Endothelial cell of umbilical vein (primary cell): ENCODE measurements around the gene EPHX1. TPM values are rescaled to one million over a fixed set of nuclear protein-coding genes. Genes with fewer than 3 reads are reported as not detected.

ENCODE experiments used
- BruUV-seq: library from RNA; stranded (reverse); fragments of 400-500 nt; replicated peaks from 2 replicates; lab custom pipeline; 2021; lab: Mats Ljungman, UMichigan
- CTCF ChIA-PET: fragments of 300-600, 350-600 bp; sonication (Branson Sonifier 250); formaldehyde crosslinking; loops from one replicate; lab custom pipeline; 2021; ENCODE audit warnings: antibody characterized with exemption, inconsistent platforms; lab: Charles Lee
- POLR2A ChIA-PET: fragments of 300-600, 350-600 bp; sonication (Branson Sonifier 250); formaldehyde crosslinking; loops from one replicate; lab custom pipeline; 2021; ENCODE audit warnings: antibody characterized with exemption, inconsistent platforms; lab: Charles Lee
- DNase-seq: peaks from one replicate; pipeline ENCODE4 v3.0.0-alpha.2; 2011; ENCODE audit warnings: low read depth, low spot score
- FAIRE-seq: peaks from 2 replicates; lab custom pipeline; 2011; peaks lifted over from hg19 to GRCh38; lab: Jason Lieb, UNC
- H2AFZ ChIP-seq: 2 replicates; pipeline ENCODE4 v1.6.0; 2012; ENCODE audit warnings: low read depth, low read length, control low read depth, inconsistent platforms
- H3K27ac ChIP-seq: 2 replicates; pipeline ENCODE4 v1.5.1; 2011; ENCODE audit warnings: low read depth, mild to moderate bottlenecking, control low read depth, low read length, moderate library complexity; ENCODE audit not compliant: insufficient read depth
- H3K27me3 ChIP-seq, 2 experiments: 2 replicates each; pipeline versions ENCODE4 v1.6.0 to v1.6.1; 2011; ENCODE audit warnings: low read length in 2 of 2, mixed read lengths in 1 of 2; ENCODE audit not compliant: control insufficient read depth in 2 of 2, insufficient read depth in 2 of 2
- H3K36me3 ChIP-seq, 2 experiments: 2 replicates in 1 of 2; 3 replicates in 1 of 2; pipeline ENCODE4 v1.5.1; 2011; ENCODE audit warnings: low read length in 2 of 2, mild to moderate bottlenecking in 1 of 2, moderate library complexity in 1 of 2; ENCODE audit not compliant: control insufficient read depth in 2 of 2, insufficient read depth in 2 of 2; ENCODE audit errors: extremely low read depth in 1 of 2
- H3K4me1 ChIP-seq: 3 replicates; pipeline ENCODE4 v1.5.1; 2011; ENCODE audit warnings: mild to moderate bottlenecking, low read length; ENCODE audit not compliant: control insufficient read depth, insufficient read depth; ENCODE audit errors: extremely low read depth
- H3K4me2 ChIP-seq: 2 replicates; pipeline ENCODE4 v1.6.1; 2011; ENCODE audit warnings: low read length, control low read depth, mixed read lengths; ENCODE audit not compliant: insufficient read depth
- H3K4me3 ChIP-seq, 3 experiments: fragments of 200-600 bp in 1 of 3; sonication (generic), shearing (Covaris generic) in 1 of 3; replicated peaks in 1 of 3; 2 replicates each; pipeline ENCODE4 v1.5.1; 2011 to 2016; ENCODE audit warnings: control low read depth in 3 of 3, low read length in 3 of 3, mild to moderate bottlenecking in 2 of 3, inconsistent platforms in 1 of 3, low read depth in 1 of 3, moderate library complexity in 1 of 3; ENCODE audit not compliant: insufficient read depth in 1 of 3
- H3K79me2 ChIP-seq: 2 replicates; pipeline ENCODE4 v1.6.0; 2012; ENCODE audit warnings: low read length, inconsistent platforms; ENCODE audit not compliant: control insufficient read depth, insufficient read depth
- H3K9ac ChIP-seq: replicated peaks from 2 replicates; pipeline ENCODE3; 2011; ENCODE audit warnings: low read length, control low read depth; ENCODE audit not compliant: insufficient read depth; ENCODE audit errors: extremely low read depth
- H3K9me1 ChIP-seq: replicated peaks from 3 replicates; pipeline ENCODE4 v1.6.0; 2011; ENCODE audit warnings: mild to moderate bottlenecking, low read length; ENCODE audit not compliant: control insufficient read depth, insufficient read depth; ENCODE audit errors: extremely low read depth
- H3K9me3 ChIP-seq: replicated peaks from 2 replicates; pipeline ENCODE4 v1.5.1; 2012; ENCODE audit warnings: low read length, inconsistent platforms; ENCODE audit not compliant: control insufficient read depth, insufficient read depth
- H4K20me1 ChIP-seq: replicated peaks from 2 replicates; pipeline ENCODE3; 2011; ENCODE audit warnings: mild to moderate bottlenecking, low read length; ENCODE audit not compliant: control insufficient read depth, insufficient read depth; ENCODE audit errors: extremely low read depth
- EZH2 ChIP-seq: IDR thresholded peaks from 2 replicates; pipeline ENCODE4 v1.6.1; 2012; ENCODE audit warnings: borderline replicate concordance, low read depth, mild to moderate bottlenecking, moderate library complexity, low read length, inconsistent platforms; ENCODE audit not compliant: severe bottlenecking
- FOS ChIP-seq: IDR thresholded peaks from 2 replicates; pipeline ENCODE4 v1.6.1; 2011; ENCODE audit warnings: mild to moderate bottlenecking, low read length, moderate library complexity, borderline replicate concordance; ENCODE audit not compliant: insufficient read depth
- GATA2 ChIP-seq: IDR thresholded peaks from 2 replicates; pipeline ENCODE4 v1.7.0; 2011; ENCODE audit warnings: low read depth, mild to moderate bottlenecking, moderate library complexity, mixed read lengths, low read length; ENCODE audit not compliant: insufficient read length, insufficient read depth
- JUN ChIP-seq: IDR thresholded peaks from 2 replicates; pipeline ENCODE4 v1.6.1; 2011; ENCODE audit warnings: borderline replicate concordance, low read depth; ENCODE audit not compliant: insufficient read length, insufficient read depth
- MYC ChIP-seq: IDR thresholded peaks from one replicate; pipeline ENCODE4 v1.6.1; 2011; ENCODE audit warnings: mild to moderate bottlenecking, low read depth, low read length
- POLR2AphosphoS5 ChIP-seq: IDR thresholded peaks from 2 replicates; pipeline ENCODE4 v1.6.1; 2012; ENCODE audit warnings: low read depth, mild to moderate bottlenecking, control low read depth, low read length, moderate library complexity; ENCODE audit not compliant: insufficient read depth
- dilution Hi-C: fragments of 300-500 bp; cut with MboI; formaldehyde crosslinking; loops from one replicate; pipeline ENCODE4 v1.15.0; 2019; ENCODE audit warnings: low sequenced_read_pairs; ENCODE audit not compliant: extremely low pct_ligation_motif_present
- intact Hi-C: fragments of 100-400 bp; cut with micrococcal nuclease; formaldehyde crosslinking; loops from one replicate; pipeline ENCODE4 v1.10.0; 2022
- polyA plus RNA-seq, 4 experiments: library from polyadenylated mRNA; depleted of rRNA in 3 of 4; stranded (reverse) in 3 of 4; unstranded in 1 of 4; fragments of >200 nt; gene quantifications; 2 replicates each; pipeline versions ENCODE4 v1.2.1 to v1.2.3, GENCODE V29; 2011 to 2012; ENCODE audit warnings: missing spikeins in 1 of 4
- total RNA-seq: library from RNA; stranded (reverse); gene quantifications from 2 replicates; pipeline ENCODE4 v1.2.3, GENCODE V29; 2021
- TF ChIP-seq, protein P1 (sequence below), 2 donors: IDR thresholded peaks; 1 replicate in 1 of 2; 2 replicates in 1 of 2; pipeline ENCODE4 v1.5.1; 2011; ENCODE audit warnings: low read length in 2 of 2, mild to moderate bottlenecking in 2 of 2, moderate library complexity in 2 of 2, control low read depth in 1 of 2, inconsistent platforms in 1 of 2, low read depth in 1 of 2; ENCODE audit not compliant: insufficient read depth in 1 of 2; ENCODE audit errors: extremely low read depth in 1 of 2

EPHX1 gene
- total and polyA plus RNA-seq, 2 donors (not counting 3 experiments of a cell fraction or from before 2014, with no cell fraction given): 23.7 to 25.2 TPM

DNA sequence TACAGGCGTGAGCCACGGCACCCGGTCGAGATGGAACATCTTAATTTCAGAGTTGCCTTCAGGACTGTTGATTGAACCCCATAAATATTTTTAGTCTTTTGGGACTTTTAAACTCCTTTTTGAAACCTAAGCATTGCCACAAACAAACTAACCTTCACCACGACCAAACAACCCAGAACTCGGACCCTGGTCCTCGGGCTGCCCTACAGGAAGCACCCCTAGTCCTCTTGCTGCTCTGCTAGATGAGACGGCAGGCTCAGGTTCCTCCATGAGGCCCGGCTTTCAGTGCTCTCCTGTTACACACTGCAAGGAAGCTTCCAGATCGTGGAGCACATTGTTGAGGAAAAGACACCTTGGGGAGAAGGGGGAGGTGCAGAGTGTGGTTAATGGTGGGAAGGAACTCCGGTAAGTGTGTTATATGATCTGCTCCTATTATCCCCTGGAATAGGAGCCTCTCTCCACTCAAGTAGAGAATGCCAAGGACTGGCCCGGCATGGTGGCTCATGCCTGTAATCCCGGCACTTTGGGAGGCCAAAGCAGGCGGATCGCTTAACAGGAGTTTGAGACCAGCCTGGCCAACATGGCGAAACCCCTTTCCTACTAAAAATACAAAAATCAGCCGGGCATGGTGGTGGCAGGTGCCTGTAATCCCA, 5.7 kb downstream of the EPHX1 start:
- CTCF ChIA-PET: no interaction called here

More for the DNA sequence above, 5.7 kb downstream of the EPHX1 start:
- no peak overlapping the region for H3K27ac ChIP-seq
- H3K36me3 ChIP-seq: no peaks in the 10 kb centered on the region
- no peak for FAIRE-seq
- intact Hi-C loops (no loop called here), dilution Hi-C loops (no loop called here)
- H3K9me1 ChIP-seq: no peaks in the 10 kb centered on the region
- H3K4me1 ChIP-seq: peaks cover 15% of the 10 kb centered on the region
- H2AFZ ChIP-seq: no peak overlapping the region
- H3K4me2 ChIP-seq: no peak overlapping the region
- no peak overlapping the region for H3K9ac ChIP-seq
- no TSS peak for BruUV-seq
- TF ChIP-seq, protein P1, sequence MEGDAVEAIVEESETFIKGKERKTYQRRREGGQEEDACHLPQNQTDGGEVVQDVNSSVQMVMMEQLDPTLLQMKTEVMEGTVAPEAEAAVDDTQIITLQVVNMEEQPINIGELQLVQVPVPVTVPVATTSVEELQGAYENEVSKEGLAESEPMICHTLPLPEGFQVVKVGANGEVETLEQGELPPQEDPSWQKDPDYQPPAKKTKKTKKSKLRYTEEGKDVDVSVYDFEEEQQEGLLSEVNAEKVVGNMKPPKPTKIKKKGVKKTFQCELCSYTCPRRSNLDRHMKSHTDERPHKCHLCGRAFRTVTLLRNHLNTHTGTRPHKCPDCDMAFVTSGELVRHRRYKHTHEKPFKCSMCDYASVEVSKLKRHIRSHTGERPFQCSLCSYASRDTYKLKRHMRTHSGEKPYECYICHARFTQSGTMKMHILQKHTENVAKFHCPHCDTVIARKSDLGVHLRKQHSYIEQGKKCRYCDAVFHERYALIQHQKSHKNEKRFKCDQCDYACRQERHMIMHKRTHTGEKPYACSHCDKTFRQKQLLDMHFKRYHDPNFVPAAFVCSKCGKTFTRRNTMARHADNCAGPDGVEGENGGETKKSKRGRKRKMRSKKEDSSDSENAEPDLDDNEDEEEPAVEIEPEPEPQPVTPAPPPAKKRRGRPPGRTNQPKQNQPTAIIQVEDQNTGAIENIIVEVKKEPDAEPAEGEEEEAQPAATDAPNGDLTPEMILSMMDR (IDR thresholded peaks at IDR 0.05; ENCODE audit: extremely low read depth in 1 of 2, insufficient read depth in 1 of 2, low read depth in 1 of 2, low read length in 2 of 2): no peak
- TF ChIP-seq EZH2: no peak
- TF ChIP-seq JUN: no peak
- TF ChIP-seq POLR2AphosphoS5: no peak
- no peak for TF ChIP-seq MYC
- no peak for TF ChIP-seq FOS
- TF ChIP-seq GATA2: no peak
- POLR2A ChIA-PET: no interaction called here
- H3K27me3 ChIP-seq: no peaks in the 10 kb centered on the region
- DNase-seq: no peak
- no peaks in the 10 kb centered on the region for H3K9me3 ChIP-seq
- no peak overlapping the region for H3K4me3 ChIP-seq
- H4K20me1 ChIP-seq: no peaks in the 10 kb centered on the region
- H3K79me2 ChIP-seq: no peaks in the 10 kb centered on the region
